DMS 273 (cell line): ENCODE measurements around the gene ENTPD2.

Source experiments
- DNase-seq: peaks from one replicate; lab custom pipeline; 2025; ENCODE audit not compliant: unreplicated experiment; lab: John Stamatoyannopoulos, UW

The ENTPD2 gene

DNA sequence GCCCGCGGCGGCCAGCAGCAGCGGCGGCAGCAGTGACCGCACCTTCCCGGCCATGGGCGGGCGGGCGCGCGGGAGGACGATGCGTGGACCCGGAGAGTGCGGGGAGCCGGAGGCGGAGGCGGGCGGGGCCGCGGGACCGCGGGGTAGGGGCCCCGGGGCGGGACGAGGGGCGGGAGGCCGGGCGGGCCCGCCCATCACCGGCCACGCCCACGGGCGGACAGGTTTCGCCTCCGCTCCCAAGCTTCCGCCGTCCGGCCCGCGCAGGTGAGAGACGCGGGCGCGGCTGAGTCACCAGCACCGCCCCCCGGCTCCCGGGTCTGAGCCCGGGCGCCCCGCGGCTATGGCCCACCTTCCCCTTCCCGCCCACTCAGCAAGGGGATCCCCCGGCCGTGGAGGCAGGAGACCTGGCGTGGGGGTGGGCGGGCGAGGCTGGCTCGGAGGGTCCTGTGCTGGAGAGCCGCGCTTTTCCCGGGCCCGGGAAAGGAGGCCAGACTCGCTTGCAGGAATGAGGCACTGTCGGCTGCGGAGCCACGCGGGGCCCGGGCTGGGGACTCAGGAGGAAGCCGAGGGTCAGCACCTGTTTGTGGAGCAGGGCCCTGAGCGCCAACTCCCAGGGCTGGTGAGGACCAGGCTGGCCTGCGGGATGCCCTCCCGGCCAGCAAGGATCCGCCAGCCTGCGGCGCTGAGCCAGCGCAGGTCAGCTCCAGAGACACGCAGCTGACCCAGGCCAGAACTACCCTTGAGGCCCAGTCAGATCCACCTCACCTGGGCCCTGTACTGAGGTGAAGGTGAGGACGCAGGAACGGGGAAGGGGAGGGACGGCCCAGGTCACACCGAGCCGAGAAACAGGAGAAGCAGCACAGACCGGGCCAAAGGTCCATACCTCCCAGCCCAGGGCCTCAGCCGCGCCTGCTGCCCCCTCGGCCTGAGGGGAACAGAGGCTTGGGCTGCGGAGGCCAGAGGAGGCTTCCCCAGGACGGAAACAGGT, at the start of gene ENTPD2:
ENTPD2 (minus strand) TSS at position 118 of the 988 bp plus-strand sequence; CDS start at position 54, 64 bp downstream.
- DNase-seq, result no peak

DNA sequence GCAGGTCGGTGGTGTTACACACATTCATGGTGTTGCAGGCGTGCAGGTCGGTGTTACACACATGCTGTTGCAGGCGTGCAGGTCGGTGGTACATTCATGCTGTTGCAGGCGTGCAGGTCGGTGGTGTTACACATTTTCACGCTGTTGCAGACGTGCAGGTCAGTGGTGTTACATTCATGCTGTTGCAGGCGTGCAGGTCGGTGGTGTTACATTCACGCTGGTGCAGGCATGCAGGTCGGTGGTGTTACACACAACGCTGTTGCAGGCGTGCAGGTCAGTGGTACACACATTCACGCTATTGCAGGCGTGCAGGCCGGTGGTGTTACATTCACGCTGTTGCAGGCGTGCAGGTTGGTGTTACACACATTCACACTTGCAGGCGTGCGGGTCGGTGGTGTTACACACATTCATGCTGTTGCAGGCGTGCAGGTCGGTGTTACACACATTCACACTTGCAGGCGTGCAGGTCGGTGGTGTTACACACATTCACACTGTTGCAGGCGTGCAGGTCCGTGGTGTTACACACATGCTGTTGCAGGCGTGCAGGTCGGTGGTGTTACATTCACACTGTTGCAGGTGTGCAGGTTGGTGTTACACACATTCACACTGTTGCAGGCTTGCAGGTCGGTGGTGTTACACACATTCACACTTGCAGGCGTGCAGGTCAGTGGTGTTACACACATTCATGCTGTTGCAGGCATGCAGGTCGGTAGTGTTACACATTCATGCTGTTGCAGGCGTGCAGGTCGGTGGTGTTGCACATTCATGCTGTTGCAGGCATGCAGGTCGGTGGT, 49.5 kb upstream of the ENTPD2 start:
- no peak for DNase-seq

DNA sequence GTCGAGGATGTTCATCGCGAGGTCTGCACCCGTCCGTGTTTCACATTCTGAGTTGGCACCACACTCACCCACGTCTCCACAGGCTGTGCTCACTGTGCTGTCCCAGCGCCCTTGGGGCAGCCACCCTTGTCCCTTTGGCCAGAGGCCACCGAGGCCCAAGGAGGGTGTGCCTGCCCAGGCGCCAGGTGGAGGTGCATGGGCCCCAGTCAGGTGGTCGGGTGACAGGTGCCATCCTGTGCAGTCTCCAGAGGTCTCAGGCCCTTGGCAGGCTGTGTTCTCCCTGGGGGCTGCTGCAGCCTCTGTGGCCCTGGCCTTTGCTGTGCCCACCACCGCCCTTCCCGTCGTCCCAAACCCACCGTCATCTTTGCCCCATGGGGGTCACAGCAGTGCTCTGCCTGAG, 45.4 kb upstream of the ENTPD2 start:
- DNase-seq, result no peak

DNA sequence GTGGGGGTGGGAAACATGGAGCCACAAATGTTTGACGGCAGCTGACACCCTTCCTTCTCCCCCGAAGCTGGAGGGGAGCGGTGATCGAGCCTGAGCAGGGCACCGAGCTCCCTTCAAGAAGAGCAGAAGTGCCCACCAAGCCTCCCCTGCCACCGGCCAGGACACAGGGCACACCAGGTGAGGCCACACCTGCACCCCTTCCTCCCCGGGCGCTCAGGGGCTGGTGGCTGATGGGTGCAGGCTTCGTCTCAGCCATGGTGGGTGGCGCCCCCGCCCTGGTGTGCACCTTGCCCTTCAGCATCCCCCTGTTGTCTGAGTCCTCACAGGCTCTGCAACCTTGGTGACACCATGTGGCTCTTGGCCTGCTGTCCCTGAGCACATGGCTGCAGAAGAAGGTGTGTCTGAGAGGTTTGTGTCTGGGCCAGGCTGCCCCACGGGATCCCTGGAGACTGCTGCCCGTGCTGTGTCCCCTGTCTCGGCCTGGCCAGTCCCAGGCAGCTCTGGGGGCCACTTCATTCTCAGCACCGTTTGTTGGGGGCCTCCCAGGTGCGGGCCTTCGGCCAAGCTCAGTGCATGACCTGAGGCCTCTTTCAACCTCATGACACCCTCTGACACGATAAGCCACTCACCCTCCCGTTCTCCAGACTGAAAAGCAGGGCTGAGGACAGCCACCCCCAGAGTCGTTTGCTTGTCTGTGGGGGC, 44.1 kb upstream of the ENTPD2 start:
- no peak for DNase-seq

GRCh38 chr9:137096785-137097546, 43.1 kb upstream of the ENTPD2 start:
- no peak for DNase-seq

DNA sequence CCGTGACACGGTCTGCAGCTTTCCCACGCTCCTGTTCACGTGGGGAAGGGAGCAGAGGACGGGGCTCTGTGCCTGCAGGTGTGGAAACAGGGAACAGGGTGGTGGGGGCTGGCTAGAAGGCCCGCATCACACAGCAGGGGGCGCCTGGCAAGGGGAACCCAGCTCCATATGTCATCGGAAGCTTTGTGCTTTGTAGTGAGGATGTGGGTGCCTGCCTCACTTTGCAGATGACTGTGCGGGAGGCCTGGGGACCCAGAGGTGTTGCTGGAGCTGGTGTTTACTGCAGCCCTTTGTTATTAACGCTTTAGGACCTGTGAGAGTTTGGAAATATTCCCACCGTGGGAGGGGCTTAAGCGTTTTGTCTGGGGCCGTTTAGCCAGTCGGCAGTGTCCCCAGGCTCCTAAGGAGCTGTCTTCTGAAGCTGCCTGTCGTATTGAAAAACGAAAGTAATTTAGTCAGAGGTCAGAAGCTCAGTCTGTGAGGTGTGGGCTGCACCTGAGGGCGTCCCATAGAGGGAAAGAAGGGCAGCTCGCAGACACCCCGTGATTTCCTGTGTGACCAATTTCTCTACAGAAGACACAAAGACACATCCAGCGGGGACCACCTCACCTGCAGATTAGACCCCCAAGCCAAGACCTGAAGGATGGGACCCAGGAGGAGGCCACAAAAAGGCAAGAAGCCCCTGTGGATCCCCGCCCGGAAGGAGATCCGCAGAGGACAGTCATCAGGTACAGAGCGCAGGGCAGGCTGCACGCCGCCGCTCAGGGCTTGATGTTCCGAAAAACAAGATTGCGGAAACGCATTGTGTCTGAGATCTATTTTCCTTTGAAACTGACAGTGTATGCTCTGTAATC, 42.0 kb upstream of the ENTPD2 start:
- peak; percentile 56 for DNase-seq

DNA sequence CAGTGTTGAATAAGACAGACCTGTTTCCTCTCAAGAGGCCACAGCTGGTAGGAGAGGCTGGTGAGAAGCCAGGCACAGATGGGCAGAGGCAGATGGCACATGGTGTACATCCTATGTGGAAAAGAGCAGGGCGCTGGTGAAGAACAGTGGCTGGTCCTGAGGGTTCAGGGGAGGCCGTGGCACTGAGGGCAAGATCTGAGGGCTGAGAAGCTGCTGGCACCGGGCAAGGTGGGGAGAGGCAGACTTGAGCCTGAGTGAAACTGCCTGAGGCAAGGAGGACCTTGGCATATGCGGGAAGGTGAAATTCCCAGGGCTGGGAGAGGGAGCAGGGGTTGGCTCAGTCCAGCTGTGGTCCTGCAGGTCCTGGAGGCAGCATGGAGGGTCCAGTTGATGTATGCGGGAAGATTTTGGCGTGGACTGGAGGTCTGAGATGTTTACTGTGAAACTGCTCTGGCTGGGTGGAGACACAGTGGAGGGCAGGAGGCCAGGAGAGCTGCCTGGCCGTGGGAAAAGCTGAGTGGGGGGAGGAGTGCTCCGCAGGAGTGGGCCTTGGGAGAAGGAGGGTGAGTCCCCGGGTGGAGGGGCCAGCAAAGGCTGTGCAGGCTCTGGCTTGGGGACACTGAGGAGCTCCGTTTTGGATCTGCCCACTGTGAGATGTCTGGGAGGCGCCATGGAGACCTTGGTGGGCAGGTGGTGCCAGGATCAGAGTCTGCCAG, 35.5 kb upstream of the ENTPD2 start:
- DNase-seq, result peak; percentile 93

GRCh38 chr9:137088121-137088520, 34.3 kb upstream of the ENTPD2 start:
- no peak for DNase-seq

- no peak for DNase-seq
Measured at GRCh38 chr9:137087409-137087925, 33.6 kb upstream of the ENTPD2 start.

GRCh38 chr9:137086531-137087408, 32.9 kb upstream of the ENTPD2 start, which contains the start of gene MAN1B1:
Gene MAN1B1, plus strand, starts transcription at chr9:137086985. Its CDS starts 15 bp downstream, at chr9:137087000.
- peak; percentile 99 for DNase-seq

- DNase-seq, result peak; percentile 65
Measured at GRCh38 chr9:137085920-137086530, 32.2 kb upstream of the ENTPD2 start.

DNA sequence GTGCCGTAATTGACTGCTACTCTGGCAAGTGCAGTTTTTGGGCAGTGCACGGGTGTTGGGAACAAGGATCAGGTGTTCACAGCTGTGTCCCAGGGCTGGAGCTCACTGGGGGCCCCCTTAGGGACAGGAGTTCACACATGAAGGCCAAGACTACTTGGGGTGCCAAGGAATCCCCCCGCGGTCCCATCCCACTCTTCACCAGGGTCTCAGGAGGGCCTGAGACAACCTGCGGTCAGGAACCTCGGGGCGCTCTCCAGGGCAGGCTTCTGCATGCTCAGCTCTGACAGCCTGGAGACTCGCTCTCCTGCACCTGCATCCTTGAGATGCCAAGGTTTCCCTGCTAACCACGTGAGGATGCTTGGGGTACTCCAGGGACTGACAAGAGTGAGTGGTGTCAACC, 30.7 kb upstream of the ENTPD2 start:
- no peak for DNase-seq

DNA sequence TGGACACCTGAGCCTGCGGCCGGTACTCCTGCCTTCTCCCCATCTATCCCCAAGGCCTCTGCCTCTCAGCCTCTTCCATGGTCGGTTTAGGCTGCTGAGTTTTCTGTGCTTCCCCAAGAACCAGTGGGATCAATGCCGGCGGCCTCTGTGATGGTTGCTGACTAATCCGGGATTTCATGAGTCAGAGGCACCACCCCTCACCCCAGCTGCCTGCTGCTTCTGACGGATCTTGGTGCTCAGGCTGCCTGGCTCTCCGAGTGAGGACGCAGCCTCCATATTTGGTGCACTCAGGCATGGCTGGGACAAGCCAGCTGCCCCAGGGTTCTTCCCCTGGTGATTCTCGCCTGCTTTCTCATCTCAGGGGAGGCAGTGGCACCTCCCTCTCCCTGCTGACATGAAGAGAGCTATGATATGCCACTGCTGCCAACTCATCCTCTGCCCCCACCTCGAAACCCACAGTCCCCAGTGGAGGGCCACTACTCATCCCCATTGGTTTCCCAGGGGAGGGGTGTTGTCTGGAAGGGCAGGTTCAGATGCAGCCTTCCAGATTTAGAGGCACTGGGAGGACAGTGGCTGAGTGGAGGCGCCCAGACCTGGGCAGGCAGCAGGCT, 29.6 kb upstream of the ENTPD2 start:
- DNase-seq, result peak; percentile 77

GRCh38 chr9:137082925-137083290, 29.0 kb upstream of the ENTPD2 start:
- DNase-seq, result no peak

- DNase-seq, result no peak
Measured at GRCh38 chr9:137082222-137082924, 28.5 kb upstream of the ENTPD2 start.
